ENCODE results near the gene DPP4. TPM values are rescaled to one million over a fixed set of nuclear protein-coding genes. Genes with fewer than 3 reads are reported as not detected.
A peak's percentile ranks its signal among the peaks of the same experiment; 100 is the strongest.

The DPP4 gene
- total RNA-seq, 1 experiment from 2014 or later, result 27.6 TPM

- Mint-ChIP-seq H3K36me3 (ENCODE audit: insufficient read depth, unreplicated experiment) (no peaks in the 10 kb centered on the region), H3K4me1 (ENCODE audit: low read depth, unreplicated experiment) (peaks cover 57% of the 10 kb centered on the region), H3K27me3 (ENCODE audit: unreplicated experiment) (no peaks in the 10 kb centered on the region), H3K9me3 (ENCODE audit: low read depth, unreplicated experiment) (no peaks in the 10 kb centered on the region), H3K27ac (ENCODE audit: unreplicated experiment) (no peak overlapping the region), H3K4me3 (ENCODE audit: low read depth, unreplicated experiment) (no peak overlapping the region)
- intact Hi-C loops (cut with micrococcal nuclease; ENCODE audit: unreplicated experiment), result no loop called here
- CTCF ChIA-PET, result no interaction called here
- no peak for DNase-seq
- no peak for TF ChIP-seq CTCF (IDR thresholded peaks at IDR 0.05; ENCODE audit: unreplicated experiment)
- BruUV-seq (replicated peaks), result no TSS peak
Observed at GRCh38 chr2:162062559-162062958, 11.5 kb downstream of the DPP4 start.

DNA sequence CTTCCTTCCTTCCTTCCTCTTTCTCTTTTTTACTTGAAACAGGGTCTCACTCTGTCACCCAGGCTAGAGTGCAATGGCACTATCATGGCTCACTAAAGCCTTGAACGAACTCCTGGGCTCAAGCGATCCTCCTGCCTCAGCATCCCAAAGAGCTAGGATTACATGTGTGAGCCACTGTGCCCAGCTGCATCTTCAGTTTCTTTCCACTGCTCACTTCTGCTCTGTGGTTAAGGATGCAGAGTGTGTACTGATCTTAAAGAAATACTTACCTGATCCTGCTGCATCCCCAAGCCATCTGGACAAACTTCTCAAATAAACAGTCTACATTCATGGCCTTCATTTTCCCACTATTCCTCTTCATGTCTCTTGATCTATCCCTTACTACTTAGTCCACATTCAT lies 13.0 kb downstream of the DPP4 start:
- Mint-ChIP-seq H3K27ac (ENCODE audit: unreplicated experiment) (no peak overlapping the region), H3K4me3 (ENCODE audit: low read depth, unreplicated experiment) (no peak overlapping the region), H3K36me3 (ENCODE audit: insufficient read depth, unreplicated experiment) (no peaks in the 10 kb centered on the region), H3K27me3 (ENCODE audit: unreplicated experiment) (no peaks in the 10 kb centered on the region), H3K9me3 (ENCODE audit: low read depth, unreplicated experiment) (no peaks in the 10 kb centered on the region), H3K4me1 (ENCODE audit: low read depth, unreplicated experiment) (peaks cover 47% of the 10 kb centered on the region)
- no peak for TF ChIP-seq CTCF (IDR thresholded peaks at IDR 0.05; ENCODE audit: unreplicated experiment)
- intact Hi-C loops (cut with micrococcal nuclease; ENCODE audit: unreplicated experiment), result no loop called here
- CTCF ChIA-PET, result interaction anchor here (1.0 to 1.1 kb wide), 2 partner anchors 11 to 31 kb away, joined by 4 to 5 read pairs; no protein-coding TSS in a partner anchor
- BruUV-seq (replicated peaks), result no TSS peak
- no peak for DNase-seq

DNA sequence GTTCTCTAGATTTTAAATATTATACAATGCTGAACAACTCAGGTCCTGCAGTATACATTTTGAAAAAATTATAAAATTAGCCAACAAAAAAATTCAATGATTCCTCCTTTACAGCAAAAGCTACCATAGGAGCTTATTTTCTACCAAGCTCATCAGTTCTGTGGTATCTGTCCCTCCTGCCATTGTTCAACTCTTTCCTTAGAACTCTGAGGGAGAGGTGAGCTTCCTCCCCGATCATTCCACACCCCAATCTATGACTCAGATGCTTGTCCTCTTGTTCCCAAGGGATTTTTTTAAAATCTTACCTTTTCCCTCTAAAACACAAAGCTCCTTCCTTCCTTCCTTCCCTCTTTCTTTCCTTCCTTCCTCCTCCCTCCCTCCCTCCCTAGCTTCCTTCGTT lies 13.5 kb downstream of the DPP4 start:
- DNase-seq, result no peak
- intact Hi-C loops (cut with micrococcal nuclease; ENCODE audit: unreplicated experiment), result no loop called here
- Mint-ChIP-seq H3K9me3 (ENCODE audit: low read depth, unreplicated experiment) (no peaks in the 10 kb centered on the region), H3K4me1 (ENCODE audit: low read depth, unreplicated experiment) (peaks cover 47% of the 10 kb centered on the region), H3K4me3 (ENCODE audit: low read depth, unreplicated experiment) (no peak overlapping the region), H3K27ac (ENCODE audit: unreplicated experiment) (no peak overlapping the region), H3K27me3 (ENCODE audit: unreplicated experiment) (no peaks in the 10 kb centered on the region), H3K36me3 (ENCODE audit: insufficient read depth, unreplicated experiment) (no peaks in the 10 kb centered on the region)
- CTCF ChIA-PET, result interaction anchor here (1.0 to 1.1 kb wide), 2 partner anchors 11 to 31 kb away, joined by 4 to 5 read pairs; no protein-coding TSS in a partner anchor
- no peak for TF ChIP-seq CTCF (IDR thresholded peaks at IDR 0.05; ENCODE audit: unreplicated experiment)
- no TSS peak for BruUV-seq (replicated peaks)

GRCh38 chr2:162058973-162059668 lies 14.9 kb downstream of the DPP4 start:
- peaks cover 39% of the 10 kb centered on the region for H3K4me1 Mint-ChIP-seq (ENCODE audit: low read depth, unreplicated experiment)
- H3K36me3 Mint-ChIP-seq (ENCODE audit: insufficient read depth, unreplicated experiment), result no peaks in the 10 kb centered on the region
- TF ChIP-seq CTCF (IDR thresholded peaks at IDR 0.05; ENCODE audit: unreplicated experiment), result no peak
- no TSS peak for BruUV-seq (replicated peaks)
- no peaks in the 10 kb centered on the region for H3K27me3 Mint-ChIP-seq (ENCODE audit: unreplicated experiment)
- H3K4me3 Mint-ChIP-seq (ENCODE audit: low read depth, unreplicated experiment), result peak overlapping the region; percentile 25
- H3K27ac Mint-ChIP-seq (ENCODE audit: unreplicated experiment), result peak overlapping the region; percentile 28
- DNase-seq, result no peak
- CTCF ChIA-PET, result no interaction called here
- intact Hi-C loops (cut with micrococcal nuclease; ENCODE audit: unreplicated experiment), result no loop called here
- no peaks in the 10 kb centered on the region for H3K9me3 Mint-ChIP-seq (ENCODE audit: low read depth, unreplicated experiment)
